HepG2 (cell line): ENCODE measurements around the gene FBP1. TPM values are rescaled to one million over a fixed set of nuclear protein-coding genes. Genes with fewer than 3 reads are reported as not detected.
A peak's percentile ranks its signal among the peaks of the same experiment; 100 is the strongest.

ENCODE experiments used
- AKNA ChIP-seq: sonication (generic); formaldehyde crosslinking; IDR thresholded peaks from 2 replicates; pipeline ENCODE4 v1.4.0; 2020; ENCODE audit warnings: missing genetic modification reagents, borderline replicate concordance
- ARID2 ChIP-seq: sonication (generic); formaldehyde crosslinking; IDR thresholded peaks from 2 replicates; pipeline ENCODE4 v1.8.1; 2022; ENCODE audit warnings: mild to moderate bottlenecking, missing genetic modification reagents, borderline replicate concordance
- CAMTA2 ChIP-seq: sonication (generic); formaldehyde crosslinking; IDR thresholded peaks from 2 replicates; pipeline ENCODE4 v1.4.0; 2020; ENCODE audit warnings: mild to moderate bottlenecking, missing genetic modification reagents, borderline replicate concordance
- FOSL1 ChIP-seq: sonication (generic); formaldehyde crosslinking; IDR thresholded peaks from 2 replicates; pipeline ENCODE4 v1.9.0; 2021; ENCODE audit warnings: missing genetic modification reagents, borderline replicate concordance
- GPN1 ChIP-seq: sonication (generic); formaldehyde crosslinking; IDR thresholded peaks from 2 replicates; pipeline ENCODE4 v1.5.1; 2020; ENCODE audit warnings: missing genetic modification reagents, borderline replicate concordance
- HHEX ChIP-seq: IDR thresholded peaks from 2 replicates; pipeline ENCODE4 v1.6.1; 2016; ENCODE audit warnings: control low read depth
- HMGA1 ChIP-seq: sonication (generic); formaldehyde crosslinking; conservative IDR thresholded peaks from 2 replicates; pipeline ENCODE4 v1.4.0; 2020; ENCODE audit warnings: missing genetic modification reagents
- HOXA9 ChIP-seq: sonication (generic); formaldehyde crosslinking; IDR thresholded peaks from 2 replicates; pipeline ENCODE4 v1.8.1; 2022; ENCODE audit warnings: missing genetic modification reagents, mild to moderate bottlenecking, moderate library complexity, borderline replicate concordance
- KLF6 ChIP-seq: IDR thresholded peaks from 2 replicates; pipeline ENCODE4 v1.8.0; 2016; ENCODE audit warnings: missing biosample characterization, missing genetic modification reagents
- MEIS2 ChIP-seq: sonication (generic); formaldehyde crosslinking; IDR thresholded peaks from 2 replicates; pipeline ENCODE4 v1.9.0; 2021; ENCODE audit warnings: mild to moderate bottlenecking, missing genetic modification reagents
- PPARG ChIP-seq: conservative IDR thresholded peaks from 2 replicates; pipeline ENCODE4 v1.6.1; 2016; ENCODE audit warnings: missing biosample characterization, missing genetic modification reagents
- TFAP4 ChIP-seq: sonication (generic); IDR thresholded peaks from 2 replicates; pipeline ENCODE4 v1.6.1; 2016; ENCODE audit warnings: low read depth, borderline replicate concordance
- WIZ ChIP-seq: sonication (generic); formaldehyde crosslinking; IDR thresholded peaks from 2 replicates; pipeline ENCODE4 v1.5.1; 2020; ENCODE audit warnings: mild to moderate bottlenecking, missing genetic modification reagents
- ZNF230 ChIP-seq: sonication (generic); formaldehyde crosslinking; IDR thresholded peaks from 2 replicates; pipeline ENCODE4 v1.4.0; 2020; ENCODE audit warnings: mild to moderate bottlenecking, missing genetic modification reagents
- ZNF674 ChIP-seq: sonication (generic); formaldehyde crosslinking; IDR thresholded peaks from 2 replicates; pipeline ENCODE4 v1.5.0; 2020; ENCODE audit warnings: low read depth, mild to moderate bottlenecking, missing genetic modification reagents
- ZNF75D ChIP-seq: sonication (generic); formaldehyde crosslinking; IDR thresholded peaks from 2 replicates; pipeline ENCODE4 v1.8.1; 2023; ENCODE audit warnings: missing genetic modification reagents, mild to moderate bottlenecking, borderline replicate concordance
- ZNF766 ChIP-seq: sonication (generic); formaldehyde crosslinking; IDR thresholded peaks from 2 replicates; pipeline ENCODE4 v1.5.0; 2020; ENCODE audit warnings: missing genetic modification reagents, borderline replicate concordance
- polyA plus RNA-seq, 8 experiments: library from polyadenylated mRNA; depleted of rRNA in 3 of 8; stranded (reverse) in 7 of 8; unstranded in 1 of 8; fragments of >200 nt; fragmentation: Illumina TruSeq in 4 of 8; extraction: Trizol in 4 of 8; gene quantifications; 2 replicates each; pipeline versions ENCODE4 v1.2.1 to v1.2.3, GENCODE V29; 2011 to 2016; ENCODE audit warnings: low read depth in 4 of 8, missing spikeins in 1 of 8, mixed read lengths in 1 of 8; ENCODE audit not compliant: insufficient read depth in 1 of 8
- total RNA-seq, 5 experiments: library from RNA; depleted of rRNA; stranded (reverse); fragments of >200 nt; fragmentation: Illumina TruSeq; extraction: Trizol; gene quantifications; 2 replicates each; pipeline ENCODE4 v1.2.3, GENCODE V29; 2016; ENCODE audit warnings: low read depth in 1 of 5
- TF ChIP-seq, protein P1 (sequence below): sonication (generic); formaldehyde crosslinking; IDR thresholded peaks from 2 replicates; pipeline ENCODE4 v1.4.0; 2020; ENCODE audit warnings: mild to moderate bottlenecking, missing genetic modification reagents

FBP1 gene
- total and polyA plus RNA-seq, 2 of the 13 experiments (the other 11 are each of a cell fraction or from before 2014, with no cell fraction given), result 0.29 to 0.53 TPM

- no peak for TF ChIP-seq ARID2 (CRISPR knock-in tag)
- peak; percentile 78 for TF ChIP-seq KLF6 (CRISPR knock-in tag)
- TF ChIP-seq CAMTA2 (CRISPR knock-in tag), result peak; percentile 65; the same call in 1 of the 2 replicates
- no peak for TF ChIP-seq HOXA9 (CRISPR knock-in tag)
- TF ChIP-seq, protein P1, sequence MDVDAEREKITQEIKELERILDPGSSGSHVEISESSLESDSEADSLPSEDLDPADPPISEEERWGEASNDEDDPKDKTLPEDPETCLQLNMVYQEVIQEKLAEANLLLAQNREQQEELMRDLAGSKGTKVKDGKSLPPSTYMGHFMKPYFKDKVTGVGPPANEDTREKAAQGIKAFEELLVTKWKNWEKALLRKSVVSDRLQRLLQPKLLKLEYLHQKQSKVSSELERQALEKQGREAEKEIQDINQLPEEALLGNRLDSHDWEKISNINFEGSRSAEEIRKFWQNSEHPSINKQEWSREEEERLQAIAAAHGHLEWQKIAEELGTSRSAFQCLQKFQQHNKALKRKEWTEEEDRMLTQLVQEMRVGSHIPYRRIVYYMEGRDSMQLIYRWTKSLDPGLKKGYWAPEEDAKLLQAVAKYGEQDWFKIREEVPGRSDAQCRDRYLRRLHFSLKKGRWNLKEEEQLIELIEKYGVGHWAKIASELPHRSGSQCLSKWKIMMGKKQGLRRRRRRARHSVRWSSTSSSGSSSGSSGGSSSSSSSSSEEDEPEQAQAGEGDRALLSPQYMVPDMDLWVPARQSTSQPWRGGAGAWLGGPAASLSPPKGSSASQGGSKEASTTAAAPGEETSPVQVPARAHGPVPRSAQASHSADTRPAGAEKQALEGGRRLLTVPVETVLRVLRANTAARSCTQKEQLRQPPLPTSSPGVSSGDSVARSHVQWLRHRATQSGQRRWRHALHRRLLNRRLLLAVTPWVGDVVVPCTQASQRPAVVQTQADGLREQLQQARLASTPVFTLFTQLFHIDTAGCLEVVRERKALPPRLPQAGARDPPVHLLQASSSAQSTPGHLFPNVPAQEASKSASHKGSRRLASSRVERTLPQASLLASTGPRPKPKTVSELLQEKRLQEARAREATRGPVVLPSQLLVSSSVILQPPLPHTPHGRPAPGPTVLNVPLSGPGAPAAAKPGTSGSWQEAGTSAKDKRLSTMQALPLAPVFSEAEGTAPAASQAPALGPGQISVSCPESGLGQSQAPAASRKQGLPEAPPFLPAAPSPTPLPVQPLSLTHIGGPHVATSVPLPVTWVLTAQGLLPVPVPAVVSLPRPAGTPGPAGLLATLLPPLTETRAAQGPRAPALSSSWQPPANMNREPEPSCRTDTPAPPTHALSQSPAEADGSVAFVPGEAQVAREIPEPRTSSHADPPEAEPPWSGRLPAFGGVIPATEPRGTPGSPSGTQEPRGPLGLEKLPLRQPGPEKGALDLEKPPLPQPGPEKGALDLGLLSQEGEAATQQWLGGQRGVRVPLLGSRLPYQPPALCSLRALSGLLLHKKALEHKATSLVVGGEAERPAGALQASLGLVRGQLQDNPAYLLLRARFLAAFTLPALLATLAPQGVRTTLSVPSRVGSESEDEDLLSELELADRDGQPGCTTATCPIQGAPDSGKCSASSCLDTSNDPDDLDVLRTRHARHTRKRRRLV, result 0 out of 2 replicates have a peak, but pooled peaks have one; percentile 46
- TF ChIP-seq ZNF230 (CRISPR knock-in tag), result peak; percentile 89; the same call in 1 of the 2 replicates
- TF ChIP-seq ZNF674 (CRISPR knock-in tag), result no peak
- TF ChIP-seq HMGA1, result no peak
- TF ChIP-seq PPARG (CRISPR knock-in tag), result no peak
- no peak for TF ChIP-seq ZNF766 (CRISPR knock-in tag)
- no peak for TF ChIP-seq ZNF75D
- TF ChIP-seq GPN1 (CRISPR knock-in tag), result no peak
- no peak for TF ChIP-seq FOSL1
- TF ChIP-seq TFAP4, result no peak
- no peak; the same call in 1 of the 2 replicates for TF ChIP-seq HHEX (CRISPR knock-in tag)
- no peak; the same call in 1 of the 2 replicates for TF ChIP-seq MEIS2 (CRISPR knock-in tag)
- no peak for TF ChIP-seq WIZ (CRISPR knock-in tag)
- no peak for TF ChIP-seq AKNA (CRISPR knock-in tag)
These were observed 84.6 kb downstream of the FBP1 start, which contains the start of gene PCAT7 (continued) for GRCh38 chr9:94554439-94555331.
